Trophoblast cell (in vitro differentiated cells and primary cell): ENCODE data around the gene C13orf42.

Experiments used
- DNase-seq, 2 donors: peaks; one replicate each; pipeline ENCODE4 v3.0.0-alpha.2; 2016
- H2AFZ ChIP-seq: 2 replicates; pipeline ENCODE4 v1.6.1; 2013; ENCODE audit warnings: low read length, moderate library complexity, mild to moderate bottlenecking; ENCODE audit not compliant: insufficient read depth, poor library complexity
- H2AK5ac ChIP-seq: 2 replicates; pipeline ENCODE4 v1.6.1; 2013; ENCODE audit warnings: mild to moderate bottlenecking, low read length
- H2BK120ac ChIP-seq: 2 replicates; pipeline ENCODE4 v1.6.1; 2013; ENCODE audit warnings: low read length, mild to moderate bottlenecking, moderate library complexity; ENCODE audit not compliant: insufficient read depth, poor library complexity
- H2BK12ac ChIP-seq: 2 replicates; pipeline ENCODE4 v1.6.1; 2013; ENCODE audit warnings: mild to moderate bottlenecking, low read length, moderate library complexity
- H2BK5ac ChIP-seq: 2 replicates; pipeline ENCODE4 v1.6.1; 2013; ENCODE audit warnings: low read length, low read depth, moderate library complexity, mild to moderate bottlenecking; ENCODE audit not compliant: poor library complexity
- H3K14ac ChIP-seq: 2 replicates; pipeline ENCODE4 v1.6.1; 2013; ENCODE audit warnings: mild to moderate bottlenecking, low read length
- H3K18ac ChIP-seq: 2 replicates; pipeline ENCODE4 v1.6.1; 2013; ENCODE audit warnings: mild to moderate bottlenecking, low read length
- H3K23ac ChIP-seq: 2 replicates; pipeline ENCODE4 v1.6.1; 2013; ENCODE audit warnings: low read length
- H3K27ac ChIP-seq: 2 replicates; pipeline ENCODE4 v1.5.1; 2013; ENCODE audit warnings: low read depth, mild to moderate bottlenecking, inconsistent platforms, low read length, moderate library complexity
- H3K27me3 ChIP-seq: 2 replicates; pipeline ENCODE4 v1.6.1; 2013; ENCODE audit warnings: inconsistent platforms, mild to moderate bottlenecking, low read length, moderate library complexity; ENCODE audit not compliant: insufficient read depth
- H3K36me3 ChIP-seq, 2 experiments: 1 replicate in 1 of 2; 2 replicates in 1 of 2; pipeline ENCODE4 v1.6.1; 2013; ENCODE audit warnings: low read length in 2 of 2, mild to moderate bottlenecking in 2 of 2, moderate library complexity in 1 of 2; ENCODE audit not compliant: insufficient read depth in 2 of 2, control insufficient read depth in 1 of 2
- H3K4ac ChIP-seq: 2 replicates; pipeline ENCODE4 v1.6.1; 2013; ENCODE audit warnings: low read depth, mild to moderate bottlenecking, low read length, moderate library complexity
- H3K4me1 ChIP-seq, 2 experiments: 1 replicate in 1 of 2; 2 replicates in 1 of 2; pipeline ENCODE4 v1.6.1; 2013; ENCODE audit warnings: low read length in 2 of 2, mild to moderate bottlenecking in 2 of 2, moderate library complexity in 1 of 2; ENCODE audit not compliant: insufficient read depth in 2 of 2, control insufficient read depth in 1 of 2
- H3K4me2 ChIP-seq: 2 replicates; pipeline ENCODE4 v1.6.1; 2013; ENCODE audit warnings: inconsistent platforms, mild to moderate bottlenecking, low read length, moderate library complexity
- H3K4me3 ChIP-seq: 2 replicates; pipeline ENCODE4 v1.5.1; 2013; ENCODE audit warnings: mild to moderate bottlenecking, low read depth, low read length, inconsistent platforms
- H3K79me1 ChIP-seq: one replicate; pipeline ENCODE4 v1.6.1; 2013; ENCODE audit warnings: low read length
- H3K79me2 ChIP-seq: 2 replicates; pipeline ENCODE4 v1.6.1; 2013; ENCODE audit warnings: low read length, mild to moderate bottlenecking; ENCODE audit not compliant: control insufficient read depth, insufficient read depth, poor library complexity
- H3K9ac ChIP-seq: 2 replicates; pipeline ENCODE4 v1.6.1; 2013; ENCODE audit warnings: mild to moderate bottlenecking, low read length
- H3K9me3 ChIP-seq: 2 replicates; pipeline ENCODE4 v1.6.1; 2013; ENCODE audit warnings: low read depth, mild to moderate bottlenecking, control low read depth, inconsistent platforms, low read length; ENCODE audit not compliant: insufficient read depth
- H4K12ac ChIP-seq: 2 replicates; pipeline ENCODE4 v1.6.1; 2013; ENCODE audit warnings: low read depth, mild to moderate bottlenecking, low read length, moderate library complexity
- H4K8ac ChIP-seq: 2 replicates; pipeline ENCODE4 v1.6.1; 2013; ENCODE audit warnings: low read depth, mild to moderate bottlenecking, low read length, moderate library complexity
- H4K91ac ChIP-seq: one replicate; pipeline ENCODE4 v1.6.1; 2013; ENCODE audit warnings: low read depth, mild to moderate bottlenecking, low read length, moderate library complexity
- WGBS: extraction: QIAGEN DNeasy Blood & Tissue Kit; methylation state at CpG from one replicate; pipeline ENCODE4 v1.1.7; 2013; ENCODE audit warnings: missing lambda C conversion rate; ENCODE audit not compliant: insufficient read length, insufficient coverage; ENCODE audit errors: extremely low coverage; 5-methylcytosine and 5-hydroxymethylcytosine counted together

The C13orf42 gene

GRCh38 chr13:51155776-51156515 lies 44.9 kb upstream of the C13orf42 start:
- no peak overlapping the region for H2BK120ac ChIP-seq
- WGBS: no CpG with 5 or more reads among the region's 8 CpGs
- H3K36me3 ChIP-seq: no peaks in the 10 kb centered on the region
- H3K23ac ChIP-seq: no peak overlapping the region
- no peaks in the 10 kb centered on the region for H3K79me1 ChIP-seq
- H2BK5ac ChIP-seq: no peak overlapping the region
- no peak overlapping the region for H3K4me2 ChIP-seq
- no peak overlapping the region for H4K8ac ChIP-seq
- no peaks in the 10 kb centered on the region for H3K9me3 ChIP-seq
- H3K4me1 ChIP-seq: no peaks in the 10 kb centered on the region
- H3K79me2 ChIP-seq: no peaks in the 10 kb centered on the region
- no peak overlapping the region for H3K18ac ChIP-seq
- no peak overlapping the region for H3K14ac ChIP-seq
- H3K27me3 ChIP-seq: no peaks in the 10 kb centered on the region
- H2AK5ac ChIP-seq: no peak overlapping the region
- no peak overlapping the region for H3K4me3 ChIP-seq
- H3K4ac ChIP-seq: no peak overlapping the region
- no peak overlapping the region for H4K12ac ChIP-seq
- H3K27ac ChIP-seq: no peak overlapping the region
- no peak overlapping the region for H4K91ac ChIP-seq
- H2AFZ ChIP-seq: no peak overlapping the region
- no peak overlapping the region for H3K9ac ChIP-seq
- no peak for DNase-seq
- no peak overlapping the region for H2BK12ac ChIP-seq

GRCh38 chr13:51155161-51155560 lies 44.1 kb upstream of the C13orf42 start:
- Histone ChIP-seq H3K9ac (no peak overlapping the region), H3K79me1 (no peaks in the 10 kb centered on the region), H3K79me2 (no peaks in the 10 kb centered on the region), H4K91ac (no peak overlapping the region), H3K4ac (no peak overlapping the region), H3K36me3 (no peaks in the 10 kb centered on the region), H2BK12ac (no peak overlapping the region), H2AFZ (no peak overlapping the region), H3K14ac (no peak overlapping the region), H4K8ac (no peak overlapping the region), H3K27me3 (no peaks in the 10 kb centered on the region), H3K4me2 (no peak overlapping the region), H3K23ac (no peak overlapping the region), H3K4me1 (no peaks in the 10 kb centered on the region), H2BK120ac (no peak overlapping the region), H2AK5ac (no peak overlapping the region), H3K27ac (no peak overlapping the region), H3K4me3 (no peak overlapping the region), H3K18ac (no peak overlapping the region), H2BK5ac (no peak overlapping the region), H3K9me3 (no peaks in the 10 kb centered on the region), H4K12ac (no peak overlapping the region)
- no peak for DNase-seq
- no CpG with 5 or more reads among the region's 1 CpG for WGBS

- H4K12ac ChIP-seq: no peak overlapping the region
- H4K91ac ChIP-seq: no peak overlapping the region
- H2AFZ ChIP-seq: no peak overlapping the region
- H3K4me2 ChIP-seq: no peak overlapping the region
- H3K23ac ChIP-seq: no peak overlapping the region
- H3K9me3 ChIP-seq: no peaks in the 10 kb centered on the region
- H2BK5ac ChIP-seq: no peak overlapping the region
- WGBS: no CpG with 5 or more reads among the region's 7 CpGs
- DNase-seq: peak in 1 of 2 donors; percentile 39
- H3K79me1 ChIP-seq: no peaks in the 10 kb centered on the region
- H3K4me3 ChIP-seq: no peak overlapping the region
- no peaks in the 10 kb centered on the region for H3K27me3 ChIP-seq
- no peak overlapping the region for H3K4ac ChIP-seq
- H3K9ac ChIP-seq: no peak overlapping the region
- H2AK5ac ChIP-seq: no peak overlapping the region
- no peaks in the 10 kb centered on the region for H3K36me3 ChIP-seq
- no peak overlapping the region for H4K8ac ChIP-seq
- no peak overlapping the region for H3K27ac ChIP-seq
- H3K14ac ChIP-seq: no peak overlapping the region
- H2BK120ac ChIP-seq: no peak overlapping the region
- no peak overlapping the region for H2BK12ac ChIP-seq
- H3K79me2 ChIP-seq: no peaks in the 10 kb centered on the region
- H3K18ac ChIP-seq: no peak overlapping the region
- no peaks in the 10 kb centered on the region for H3K4me1 ChIP-seq
Observed at GRCh38 chr13:51154029-51154555, 43.0 kb upstream of the C13orf42 start.

- no peak overlapping the region for H4K8ac ChIP-seq
- H3K4ac ChIP-seq: no peak overlapping the region
- H3K36me3 ChIP-seq: no peaks in the 10 kb centered on the region
- H3K4me3 ChIP-seq: no peak overlapping the region
- H3K27me3 ChIP-seq: no peaks in the 10 kb centered on the region
- H3K9ac ChIP-seq: no peak overlapping the region
- H4K91ac ChIP-seq: no peak overlapping the region
- no peak overlapping the region for H3K14ac ChIP-seq
- DNase-seq: peak in 1 of 2 donors; percentile 43
- no peak overlapping the region for H2BK12ac ChIP-seq
- H3K18ac ChIP-seq: no peak overlapping the region
- no peak overlapping the region for H3K4me2 ChIP-seq
- no peak overlapping the region for H3K27ac ChIP-seq
- H2BK5ac ChIP-seq: no peak overlapping the region
- no peak overlapping the region for H2BK120ac ChIP-seq
- H2AFZ ChIP-seq: no peak overlapping the region
- H3K4me1 ChIP-seq: no peaks in the 10 kb centered on the region
- H2AK5ac ChIP-seq: no peak overlapping the region
- H3K79me1 ChIP-seq: no peaks in the 10 kb centered on the region
- H3K79me2 ChIP-seq: no peaks in the 10 kb centered on the region
- H4K12ac ChIP-seq: no peak overlapping the region
- WGBS: no CpG with 5 or more reads among the region's 8 CpGs
- H3K9me3 ChIP-seq: no peaks in the 10 kb centered on the region
- no peak overlapping the region for H3K23ac ChIP-seq
Observed at GRCh38 chr13:51153527-51153926, 42.5 kb upstream of the C13orf42 start.
